Thoracic aorta (tissue), 2 donors: ENCODE data around the gene WWTR1. TPM values are rescaled to one million over a fixed set of nuclear protein-coding genes. Genes with fewer than 3 reads are reported as not detected.

Experiments
- ATAC-seq: fragments of 150-250 bp; one replicate; pipeline ENCODE4 v1.8.0; 2017; ENCODE audit warnings: low read depth; ENCODE audit not compliant: insufficient number of reproducible peaks, low FRiP score
- DNase-seq: peaks from one replicate; pipeline ENCODE4 v3.0.0-alpha.2; 2020; ENCODE audit warnings: low spot score
- H3K27ac ChIP-seq, 2 donors: fragments of 200-600 bp; sonication (generic); 1 replicate in 1 of 2; 2 replicates in 1 of 2; pipeline ENCODE4 v1.5.1; 2016; ENCODE audit warnings: mild to moderate bottlenecking in 2 of 2, moderate library complexity in 2 of 2
- H3K27me3 ChIP-seq: fragments of 200-600 bp; sonication (generic); replicated peaks from 2 replicates; pipeline ENCODE4 v1.6.0; 2016; ENCODE audit warnings: mild to moderate bottlenecking; ENCODE audit not compliant: insufficient read depth
- H3K36me3 ChIP-seq: fragments of 200-600 bp; sonication (generic); one replicate; pipeline ENCODE4 v1.5.1; 2016
- H3K4me1 ChIP-seq, 2 donors: fragments of 200-600 bp; sonication (generic); 1 replicate in 1 of 2; 2 replicates in 1 of 2; pipeline versions ENCODE4 v1.5.1 to v1.6.0; 2016; ENCODE audit warnings: low read depth in 2 of 2, mild to moderate bottlenecking in 1 of 2; ENCODE audit not compliant: control insufficient read depth in 1 of 2
- H3K4me3 ChIP-seq: fragments of 200-600 bp; sonication (generic); 2 replicates; pipeline ENCODE4 v1.5.1; 2016; ENCODE audit warnings: mild to moderate bottlenecking
- H3K9me3 ChIP-seq: fragments of 200-600 bp; sonication (generic); 2 replicates; pipeline ENCODE4 v1.5.1; 2016
- total RNA-seq, 2 donors: library from RNA; depleted of rRNA; stranded (reverse); fragments of >200 nt; gene quantifications; one replicate each; pipeline versions ENCODE4 v1.1.0 to v1.2.3, GENCODE V29; 2016
- TF ChIP-seq, protein P1 (sequence below): fragments of 200-600 bp; sonication (generic); IDR thresholded peaks from one replicate; pipeline ENCODE4 v1.5.1; 2019; ENCODE audit warnings: antibody characterized with exemption

Gene WWTR1
- total RNA-seq, 2 donors from 2014 or later = 135 to 243 TPM

DNA sequence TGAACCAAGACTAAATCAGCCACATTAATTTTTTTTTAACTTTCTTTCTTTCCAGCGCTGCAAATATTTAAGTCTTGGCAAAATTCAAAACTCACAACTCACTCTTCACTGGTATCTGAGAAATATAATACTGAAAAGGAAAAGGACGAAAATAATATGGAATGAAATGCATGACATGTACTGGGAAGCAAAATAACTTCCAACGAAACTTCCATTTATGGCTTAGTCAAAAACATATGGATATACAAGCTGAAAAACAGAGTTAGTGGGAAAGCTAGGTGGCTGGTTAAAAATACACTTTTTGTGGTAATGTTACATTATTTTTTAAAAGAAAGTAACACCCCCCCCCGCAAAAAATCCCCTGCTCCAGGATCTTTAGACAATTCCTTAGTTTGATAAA lies 97.2 kb downstream of the WWTR1 start:
- no peak for ATAC-seq
- no peak overlapping the region for H3K4me3 ChIP-seq
- H3K9me3 ChIP-seq = no peaks in the 10 kb centered on the region
- H3K27ac ChIP-seq = no peak overlapping the region
- H3K27me3 ChIP-seq = no peaks in the 10 kb centered on the region
- DNase-seq = no peak
- H3K36me3 ChIP-seq = no peaks in the 10 kb centered on the region
- H3K4me1 ChIP-seq = peaks cover 22 to 58% of the 10 kb centered on the region in 2 donors
- TF ChIP-seq, protein P1, sequence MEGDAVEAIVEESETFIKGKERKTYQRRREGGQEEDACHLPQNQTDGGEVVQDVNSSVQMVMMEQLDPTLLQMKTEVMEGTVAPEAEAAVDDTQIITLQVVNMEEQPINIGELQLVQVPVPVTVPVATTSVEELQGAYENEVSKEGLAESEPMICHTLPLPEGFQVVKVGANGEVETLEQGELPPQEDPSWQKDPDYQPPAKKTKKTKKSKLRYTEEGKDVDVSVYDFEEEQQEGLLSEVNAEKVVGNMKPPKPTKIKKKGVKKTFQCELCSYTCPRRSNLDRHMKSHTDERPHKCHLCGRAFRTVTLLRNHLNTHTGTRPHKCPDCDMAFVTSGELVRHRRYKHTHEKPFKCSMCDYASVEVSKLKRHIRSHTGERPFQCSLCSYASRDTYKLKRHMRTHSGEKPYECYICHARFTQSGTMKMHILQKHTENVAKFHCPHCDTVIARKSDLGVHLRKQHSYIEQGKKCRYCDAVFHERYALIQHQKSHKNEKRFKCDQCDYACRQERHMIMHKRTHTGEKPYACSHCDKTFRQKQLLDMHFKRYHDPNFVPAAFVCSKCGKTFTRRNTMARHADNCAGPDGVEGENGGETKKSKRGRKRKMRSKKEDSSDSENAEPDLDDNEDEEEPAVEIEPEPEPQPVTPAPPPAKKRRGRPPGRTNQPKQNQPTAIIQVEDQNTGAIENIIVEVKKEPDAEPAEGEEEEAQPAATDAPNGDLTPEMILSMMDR = no peak

DNA sequence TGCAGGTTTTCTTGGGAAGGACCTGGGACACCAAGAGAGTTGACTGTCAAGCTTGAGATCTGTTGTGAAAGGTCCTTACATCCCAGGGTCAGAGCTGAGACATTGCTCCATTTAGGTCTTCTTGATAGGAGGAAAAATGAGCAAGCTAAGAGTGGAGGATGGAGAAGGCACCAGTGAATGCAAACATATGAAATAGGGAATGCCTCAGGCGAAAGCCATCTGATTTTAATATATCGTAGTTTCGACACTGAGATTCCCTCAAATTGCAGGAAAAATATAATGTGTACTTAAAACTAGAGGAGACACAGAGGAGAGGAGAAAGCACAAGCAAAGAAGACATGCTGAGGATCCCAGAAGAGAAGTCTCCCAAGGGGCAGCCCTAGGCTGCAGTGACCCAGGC lies 97.8 kb downstream of the WWTR1 start:
- ATAC-seq (no peak), DNase-seq (no peak)
- Histone ChIP-seq H3K9me3 (no peaks in the 10 kb centered on the region), H3K36me3 (no peaks in the 10 kb centered on the region), H3K27ac (peak overlapping the region in 1 of 2 donors; percentile 24), H3K27me3 (no peaks in the 10 kb centered on the region), H3K4me3 (no peak overlapping the region), H3K4me1 (peaks cover 27 to 64% of the 10 kb centered on the region in 2 donors)
- TF ChIP-seq, protein P1 = no peak

DNA sequence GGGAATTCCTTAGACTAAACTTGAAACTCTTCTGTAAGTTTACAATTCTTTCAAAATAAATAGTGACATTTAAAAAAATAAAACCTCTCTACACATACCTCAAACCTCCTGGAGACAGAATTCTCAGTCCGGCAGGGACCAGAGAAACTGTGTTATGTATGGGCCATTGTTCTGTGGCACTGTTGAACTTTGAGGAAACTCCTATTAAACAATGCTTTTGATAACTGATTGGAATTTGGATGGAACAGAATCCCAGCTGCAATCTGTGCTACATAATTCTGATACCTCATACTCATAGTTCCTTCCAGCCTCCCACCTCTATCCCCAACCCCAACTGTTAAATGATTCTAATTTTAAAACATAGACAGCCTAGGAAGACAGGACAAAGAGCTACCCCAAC lies 98.3 kb downstream of the WWTR1 start:
- H3K36me3 ChIP-seq = no peaks in the 10 kb centered on the region
- no peak for DNase-seq

DNA sequence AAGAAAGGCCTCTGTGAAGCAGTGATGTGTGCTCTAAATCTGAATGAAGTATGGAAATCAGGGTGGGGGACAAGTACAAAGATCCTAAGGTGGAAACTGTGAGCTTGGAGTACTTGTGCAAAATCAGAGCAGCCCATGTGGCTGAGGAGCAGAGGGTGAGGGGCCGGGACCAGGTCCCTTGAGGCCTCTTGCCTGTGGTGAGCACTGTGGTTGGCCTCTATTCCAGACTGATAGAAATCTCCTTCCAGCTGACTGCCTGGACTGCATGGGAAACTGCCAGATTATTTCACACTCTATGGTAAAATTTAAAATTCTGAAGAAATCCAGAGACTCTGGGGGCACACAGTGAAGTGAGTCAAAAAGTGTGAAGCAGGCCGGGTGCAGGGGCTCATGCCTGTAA lies 101.9 kb downstream of the WWTR1 start:
- TF ChIP-seq, protein P1 = no peak
- peak overlapping the region; percentile 38 to 51 for H3K27ac ChIP-seq
- no peak overlapping the region for H3K4me3 ChIP-seq
- H3K4me1 ChIP-seq = peaks cover 43 to 73% of the 10 kb centered on the region in 2 donors
- H3K27me3 ChIP-seq = no peaks in the 10 kb centered on the region
- ATAC-seq = no peak
- H3K9me3 ChIP-seq = no peaks in the 10 kb centered on the region
- H3K36me3 ChIP-seq = no peaks in the 10 kb centered on the region
- no peak for DNase-seq

More for the DNA sequence above, 98.3 kb downstream of the WWTR1 start:
- TF ChIP-seq, protein P1 = no peak
- Histone ChIP-seq H3K4me1 (peaks cover 27 to 64% of the 10 kb centered on the region in 2 donors), H3K27ac (no peak overlapping the region), H3K27me3 (no peaks in the 10 kb centered on the region), H3K9me3 (no peaks in the 10 kb centered on the region), H3K4me3 (no peak overlapping the region)
- ATAC-seq = no peak

DNA sequence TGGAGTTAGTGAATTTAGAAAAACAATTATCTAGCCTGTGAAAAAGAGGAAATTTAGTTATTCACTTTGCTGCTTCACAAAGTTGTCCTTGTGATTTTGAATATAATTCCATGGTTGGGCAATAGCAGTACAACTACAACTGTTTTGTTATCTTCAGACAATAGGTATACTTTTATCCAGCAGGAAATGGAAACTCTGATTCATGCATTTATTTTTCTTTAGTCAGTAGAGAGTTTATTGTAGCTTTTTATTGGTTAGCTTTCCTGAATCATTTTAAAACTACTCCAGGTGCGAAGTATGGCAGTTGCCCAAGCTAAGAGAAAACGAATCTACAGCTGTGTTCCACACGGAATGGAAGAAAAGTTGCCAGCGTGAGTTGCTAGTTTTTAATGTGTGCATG lies 103.0 kb downstream of the WWTR1 start:
- TF ChIP-seq, protein P1 = no peak
- DNase-seq (no peak), ATAC-seq (no peak)
- H3K27me3 ChIP-seq = no peaks in the 10 kb centered on the region
- H3K9me3 ChIP-seq = no peaks in the 10 kb centered on the region
- no peak overlapping the region for H3K4me3 ChIP-seq
- H3K4me1 ChIP-seq = peaks cover 38 to 64% of the 10 kb centered on the region in 2 donors
- no peaks in the 10 kb centered on the region for H3K36me3 ChIP-seq
- H3K27ac ChIP-seq = peak overlapping the region; percentile 73 to 77
